AG10803 (cell line): ENCODE results near the gene ARIH1.

ENCODE experiments used
- DNase-seq: peaks from one replicate; pipeline ENCODE4 v3.0.0; 2010; ENCODE audit warnings: low read depth
- H3K4me3 ChIP-seq: 2 replicates; pipeline ENCODE4 v1.5.1; 2011; ENCODE audit warnings: mild to moderate bottlenecking, low read length, control low read depth
- CTCF ChIP-seq: conservative IDR thresholded peaks from 2 replicates; pipeline ENCODE4 v1.5.1; 2011; ENCODE audit warnings: mild to moderate bottlenecking, low read length, control low read depth, inconsistent platforms

ARIH1 gene

GRCh38 chr15:72487070-72487797, 13.1 kb downstream of the ARIH1 start:
- no peak for TF ChIP-seq CTCF
- DNase-seq, result no peak
- no peak overlapping the region for H3K4me3 ChIP-seq

- no peak for TF ChIP-seq CTCF
- no peak for DNase-seq
- H3K4me3 ChIP-seq, result no peak overlapping the region
Observed at GRCh38 chr15:72488558-72488957, 14.4 kb downstream of the ARIH1 start.

GRCh38 chr15:72489943-72490554, 15.9 kb downstream of the ARIH1 start:
- H3K4me3 ChIP-seq, result no peak overlapping the region
- no peak for TF ChIP-seq CTCF
- DNase-seq, result no peak

GRCh38 chr15:72491768-72492167, 17.6 kb downstream of the ARIH1 start:
- DNase-seq, result peak; percentile 56
- H3K4me3 ChIP-seq, result no peak overlapping the region
- no peak for TF ChIP-seq CTCF

GRCh38 chr15:72492733-72493132, 18.6 kb downstream of the ARIH1 start:
- H3K4me3 ChIP-seq, result no peak overlapping the region
- no peak for TF ChIP-seq CTCF
- peak; percentile 16 for DNase-seq

GRCh38 chr15:72493220-72493619, 19.1 kb downstream of the ARIH1 start:
- DNase-seq, result no peak
- no peak for TF ChIP-seq CTCF
- H3K4me3 ChIP-seq, result no peak overlapping the region

GRCh38 chr15:72495007-72495406, 20.9 kb downstream of the ARIH1 start:
- H3K4me3 ChIP-seq, result no peak overlapping the region
- no peak for DNase-seq
- TF ChIP-seq CTCF, result no peak
